ELR (cell line): ENCODE data around the gene VRK3.

Experiments used
- DNase-seq: peaks from one replicate; pipeline ENCODE4 v3.0.0-alpha.2; 2015; ENCODE audit warnings: low read depth

VRK3 gene

GRCh38 chr19:49930483-49931011, 94.6 kb downstream of the VRK3 start:
- peak; percentile 18 for DNase-seq

- peak; percentile 96 for DNase-seq
Measured at GRCh38 chr19:49929611-49930482, 95.3 kb downstream of the VRK3 start.

GRCh38 chr19:49929121-49929610, 96.0 kb downstream of the VRK3 start, which contains the start of the genes ATF5 and NUP62:
Gene ATF5, plus strand, starts transcription at chr19:49929205. Its CDS starts 1,646 bp downstream, at chr19:49930851.
Gene NUP62, minus strand, starts transcription at chr19:49929504. Its CDS starts 19,697 bp downstream, at chr19:49909807.
- peak; percentile 90 for DNase-seq

- DNase-seq = no peak
Measured at GRCh38 chr19:49927526-49928264, 97.5 kb downstream of the VRK3 start.

GRCh38 chr19:49926515-49926914, 98.7 kb downstream of the VRK3 start:
- no peak for DNase-seq
